Measurements from ENCODE around the gene PRR15L.

GRCh38 chr17:47993031-47993564 is 35.4 kb upstream of the PRR15L start:
- TF ChIP-seq EZH2phosphoT487 (conservative IDR thresholded peaks at IDR 0.05; ENCODE audit: low read length), result no peak
- TF ChIP-seq CTCF (IDR thresholded peaks at IDR 0.05; ENCODE audit: insufficient read depth, low read length, poor library complexity, severe bottlenecking), result no peak

All from SU-DHL-6 (cell line).